HEK293T (cell line): ENCODE data around the gene ANKRD18A.

Experiments used
- CTCF ChIA-PET: fragments of 350-600 bp; formaldehyde crosslinking; extraction: SDS; loops from one replicate; lab custom pipeline; 2021; ENCODE audit warnings: antibody characterized with exemption, inconsistent platforms; lab: Yijun Ruan, JAX
- POLR2A ChIA-PET: fragments of 350-600 bp; formaldehyde crosslinking; extraction: SDS; loops from one replicate; lab custom pipeline; 2020; ENCODE audit warnings: antibody characterized with exemption, inconsistent platforms; lab: Yijun Ruan, JAX
- DNase-seq: peaks from one replicate; pipeline ENCODE4 v3.0.0; 2012; ENCODE audit warnings: mixed read lengths; ENCODE audit errors: extremely low spot score
- ARNT ChIP-seq: fragments of 450-650 bp; IDR thresholded peaks from 2 replicates; pipeline ENCODE4 v1.6.1; 2017; ENCODE audit warnings: mild to moderate bottlenecking
- BHLHE40 ChIP-seq: fragments of 450-650 bp; IDR thresholded peaks from 2 replicates; pipeline ENCODE4 v1.6.1; 2016; ENCODE audit warnings: mild to moderate bottlenecking, moderate library complexity, borderline replicate concordance
- CTBP1 ChIP-seq: fragments of 450-650 bp; IDR thresholded peaks from 2 replicates; pipeline ENCODE4 v1.6.1; 2016; ENCODE audit warnings: borderline replicate concordance
- ELF4 ChIP-seq: fragments of 450-650 bp; IDR thresholded peaks from 2 replicates; pipeline ENCODE4 v1.6.1; 2017; ENCODE audit warnings: antibody characterized with exemption
- FOXA1 ChIP-seq: fragments of 450-650 bp; IDR thresholded peaks from 2 replicates; pipeline ENCODE4 v1.6.1; 2016; ENCODE audit warnings: mild to moderate bottlenecking
- FOXK2 ChIP-seq: fragments of 450-650 bp; IDR thresholded peaks from 2 replicates; pipeline ENCODE4 v1.6.1; 2016; ENCODE audit warnings: mild to moderate bottlenecking
- FOXM1 ChIP-seq: fragments of 450-650 bp; IDR thresholded peaks from 2 replicates; pipeline ENCODE4 v1.6.1; 2017; ENCODE audit warnings: mild to moderate bottlenecking, borderline replicate concordance
- HDGF ChIP-seq: fragments of 450-650 bp; IDR thresholded peaks from 2 replicates; pipeline ENCODE4 v1.6.1; 2017; ENCODE audit warnings: antibody characterized with exemption, borderline replicate concordance
- L3MBTL2 ChIP-seq: fragments of 450-650 bp; conservative IDR thresholded peaks from 2 replicates; pipeline ENCODE4 v1.6.1; 2016; ENCODE audit warnings: mild to moderate bottlenecking
- LEF1 ChIP-seq: fragments of 450-650 bp; IDR thresholded peaks from 2 replicates; pipeline ENCODE4 v1.6.1; 2017; ENCODE audit warnings: mild to moderate bottlenecking, borderline replicate concordance
- NFRKB ChIP-seq: fragments of 450-650 bp; IDR thresholded peaks from 2 replicates; pipeline ENCODE4 v1.6.1; 2016; ENCODE audit warnings: mild to moderate bottlenecking, moderate library complexity
- SP1 ChIP-seq: fragments of 450-650 bp; IDR thresholded peaks from 2 replicates; pipeline ENCODE4 v1.6.1; 2017
- SUZ12 ChIP-seq: fragments of 450-650 bp; IDR thresholded peaks from 2 replicates; pipeline ENCODE4 v1.6.1; 2016; ENCODE audit warnings: mild to moderate bottlenecking
- TARDBP ChIP-seq: fragments of 450-650 bp; IDR thresholded peaks from 2 replicates; pipeline ENCODE4 v1.6.1; 2016
- ZNF384 ChIP-seq: fragments of 450-650 bp; IDR thresholded peaks from 2 replicates; pipeline ENCODE4 v1.6.1; 2016
- TF ChIP-seq, protein P1 (sequence below): fragments of 450-650 bp; IDR thresholded peaks from 2 replicates; pipeline ENCODE4 v1.6.1; 2016

Gene ANKRD18A

DNA sequence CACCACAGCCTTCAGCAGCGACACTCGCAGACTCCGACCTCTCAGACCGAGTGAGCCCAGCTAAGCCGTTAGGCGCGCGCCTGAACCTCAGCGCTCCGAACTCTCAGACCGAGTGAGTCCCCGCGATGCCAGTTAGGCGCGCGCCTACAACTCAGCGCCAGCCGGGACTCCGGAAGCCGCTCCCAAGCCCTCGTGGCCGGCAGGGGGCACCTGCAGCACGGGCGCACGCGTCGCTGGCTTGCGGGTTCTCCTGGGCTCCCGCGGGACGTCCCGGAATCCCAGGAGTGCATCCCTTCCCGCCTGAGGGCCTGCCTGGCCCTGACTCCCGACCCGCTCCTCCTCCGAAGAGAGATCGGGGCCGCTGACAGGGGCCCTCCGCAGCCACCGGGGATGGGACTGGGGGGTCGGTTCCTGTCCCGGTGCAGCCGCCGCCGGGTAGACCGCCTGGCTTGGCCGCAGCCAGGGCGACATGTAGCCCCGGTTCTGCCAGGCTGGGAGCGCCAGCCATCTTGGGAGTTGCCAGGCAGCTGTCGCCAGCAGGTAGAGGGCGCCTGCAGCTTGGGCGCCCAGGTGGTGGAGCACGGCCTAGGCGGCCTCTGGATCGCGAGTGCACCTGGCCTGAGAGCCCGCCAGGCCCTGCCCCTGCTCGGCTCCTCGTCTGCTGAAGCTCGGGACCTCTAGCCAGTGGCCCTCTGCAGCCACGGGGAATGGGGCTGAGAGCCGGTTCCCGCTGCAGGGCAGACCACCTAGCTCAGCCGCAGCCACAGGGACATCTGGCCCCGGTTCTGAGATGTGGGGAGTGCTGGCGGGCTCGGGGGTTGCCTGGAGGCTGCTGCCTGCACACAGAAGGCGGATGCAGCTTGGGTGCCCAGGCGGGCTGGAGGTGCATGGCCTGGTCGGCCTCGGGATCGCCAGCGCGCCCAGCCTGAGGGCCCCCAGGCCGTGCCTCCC, at the start of gene ANKRD18A:
Gene ANKRD18A (minus strand): TSS at position 114 of the 951 bp plus-strand sequence. CDS start 311 bp downstream, outside the sequence.
- ChIA-PET POLR2A (no interaction called here), CTCF (interaction anchor here (0.5 to 0.9 kb wide), 2 partner anchors 22 to 192 kb away, joined by 3 to 4 read pairs; no protein-coding TSS in a partner anchor)
- peak; percentile 83 for DNase-seq
- TF ChIP-seq ELF4, result peak; percentile 72
- no peak for TF ChIP-seq SP1
- TF ChIP-seq CTBP1, result peak; percentile 78
- peak; percentile 94 for TF ChIP-seq L3MBTL2
- no peak for TF ChIP-seq NFRKB
- TF ChIP-seq, protein P1, sequence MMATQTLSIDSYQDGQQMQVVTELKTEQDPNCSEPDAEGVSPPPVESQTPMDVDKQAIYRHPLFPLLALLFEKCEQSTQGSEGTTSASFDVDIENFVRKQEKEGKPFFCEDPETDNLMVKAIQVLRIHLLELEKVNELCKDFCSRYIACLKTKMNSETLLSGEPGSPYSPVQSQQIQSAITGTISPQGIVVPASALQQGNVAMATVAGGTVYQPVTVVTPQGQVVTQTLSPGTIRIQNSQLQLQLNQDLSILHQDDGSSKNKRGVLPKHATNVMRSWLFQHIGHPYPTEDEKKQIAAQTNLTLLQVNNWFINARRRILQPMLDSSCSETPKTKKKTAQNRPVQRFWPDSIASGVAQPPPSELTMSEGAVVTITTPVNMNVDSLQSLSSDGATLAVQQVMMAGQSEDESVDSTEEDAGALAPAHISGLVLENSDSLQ, result no peak

DNA sequence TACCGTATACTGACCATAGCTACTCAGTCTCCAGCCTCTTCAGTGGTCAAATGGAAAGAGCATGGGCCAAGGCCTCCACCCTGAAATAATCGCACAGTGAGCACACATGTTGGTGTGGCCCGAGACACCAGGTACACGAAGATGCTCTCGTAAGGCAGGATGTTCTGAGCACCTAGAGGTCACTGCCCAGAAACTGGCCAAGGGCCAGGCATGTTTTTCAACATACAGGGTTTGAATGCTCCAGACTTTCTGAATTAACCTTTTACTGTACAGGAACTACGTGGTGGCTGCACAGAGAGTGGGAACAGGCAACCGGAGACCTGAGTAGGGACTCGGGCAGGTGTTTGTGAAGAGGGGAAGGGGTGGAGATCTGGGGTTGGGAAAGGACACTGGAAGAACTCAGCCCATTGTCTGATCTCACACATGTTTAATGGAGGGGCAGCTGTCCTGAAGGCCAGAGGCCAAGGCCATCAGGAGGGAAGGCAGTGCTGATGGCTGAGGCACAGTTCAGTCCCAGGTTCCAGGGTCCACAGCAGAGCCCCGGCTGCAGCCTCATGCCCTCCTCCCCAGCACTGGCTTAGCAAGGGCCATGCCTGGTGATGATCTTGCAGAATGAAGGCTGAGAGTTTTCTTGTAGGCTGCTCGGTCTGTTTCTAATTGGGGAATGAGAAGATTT, 48.5 kb upstream of the ANKRD18A start:
- TF ChIP-seq FOXA1, result no peak
- no peak for TF ChIP-seq ELF4
- no peak for TF ChIP-seq HDGF
- TF ChIP-seq, protein P1, result no peak
- no peak for TF ChIP-seq ZNF384
- TF ChIP-seq CTBP1, result no peak
- TF ChIP-seq SP1, result no peak
- TF ChIP-seq LEF1, result no peak
- no peak for TF ChIP-seq ARNT
- no peak for TF ChIP-seq L3MBTL2
- TF ChIP-seq BHLHE40, result no peak
- no peak for TF ChIP-seq FOXM1
- TF ChIP-seq FOXK2, result no peak
- no peak for TF ChIP-seq SUZ12
- no peak for TF ChIP-seq TARDBP
- no peak for TF ChIP-seq NFRKB
- POLR2A ChIA-PET, result no interaction called here
- CTCF ChIA-PET, result no interaction called here

DNA sequence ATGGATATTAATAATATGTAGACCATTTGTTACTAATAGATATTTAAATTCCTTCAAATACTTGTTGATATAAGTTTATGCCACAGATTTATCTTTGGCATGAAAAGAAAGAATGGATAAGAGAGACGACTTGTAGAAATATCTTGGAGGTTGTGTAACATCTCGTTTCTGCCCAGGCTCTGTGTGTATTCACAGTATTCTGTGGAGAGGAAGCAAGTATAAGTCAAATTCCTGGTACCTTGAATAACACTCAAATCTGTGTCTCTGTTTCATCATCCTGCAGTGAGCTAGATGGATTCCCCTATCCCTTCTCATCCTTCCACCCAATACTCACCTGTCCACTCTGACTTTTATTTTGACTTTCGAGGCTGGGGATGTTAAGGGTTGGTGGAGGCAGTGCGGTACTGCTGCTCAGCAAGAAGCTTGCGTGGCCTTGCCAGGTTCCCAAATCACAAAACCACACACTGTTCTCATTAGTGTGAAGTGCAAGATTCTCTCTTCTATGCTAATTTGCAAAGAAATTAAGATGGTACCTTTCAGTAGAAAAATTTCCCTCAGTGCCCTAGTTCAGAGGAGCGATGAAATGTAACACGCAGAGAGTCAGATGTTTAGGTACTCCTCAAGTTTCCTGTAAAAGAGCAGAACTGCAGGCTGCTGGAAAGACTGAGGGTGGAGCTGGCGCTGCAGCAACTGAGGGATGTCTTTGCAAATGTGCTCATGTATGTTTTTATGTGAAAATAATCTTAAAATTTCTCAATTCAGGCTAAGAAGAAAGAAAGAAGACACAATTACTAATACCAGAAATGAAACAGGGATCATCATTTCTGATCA, 42.6 kb upstream of the ANKRD18A start:
- no peak for DNase-seq
- TF ChIP-seq FOXM1, result no peak
- TF ChIP-seq NFRKB, result no peak
- ChIA-PET CTCF (interaction anchor here (0.5 kb wide), 1 partner anchor 9 kb away, joined by 3 read pairs; no protein-coding TSS in a partner anchor), POLR2A (no interaction called here)

More for the DNA sequence above, 48.5 kb upstream of the ANKRD18A start:
- no peak for DNase-seq

DNA sequence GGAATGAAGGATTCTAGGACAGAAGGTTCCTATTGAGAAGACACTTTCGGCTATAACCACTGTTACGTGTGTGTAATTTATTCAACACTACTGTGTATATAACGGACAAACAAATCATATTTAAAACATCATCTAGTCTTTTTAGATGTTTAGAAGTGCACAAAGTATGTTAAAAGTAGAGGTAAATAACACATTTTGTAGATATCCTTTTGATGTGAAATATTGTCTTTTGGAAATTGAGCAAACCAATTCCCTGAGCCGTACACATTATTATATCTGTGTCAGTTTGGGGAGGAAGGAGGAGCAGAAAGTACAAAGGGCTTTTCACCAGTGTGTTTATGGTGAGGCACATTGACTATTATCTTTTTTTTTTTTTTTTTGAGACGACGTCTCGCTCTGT, 39.1 kb upstream of the ANKRD18A start:
- ChIA-PET POLR2A (no interaction called here), CTCF (no interaction called here)
- TF ChIP-seq LEF1, result no peak
- no peak for TF ChIP-seq CTBP1
- no peak for TF ChIP-seq HDGF
- TF ChIP-seq FOXA1, result no peak
- TF ChIP-seq SUZ12, result no peak
- no peak for TF ChIP-seq FOXM1
- no peak for TF ChIP-seq SP1
- no peak for TF ChIP-seq L3MBTL2
- no peak for TF ChIP-seq ARNT
- TF ChIP-seq TARDBP, result no peak
- no peak for TF ChIP-seq ELF4
- no peak for TF ChIP-seq ZNF384
- TF ChIP-seq NFRKB, result no peak
- TF ChIP-seq, protein P1, result no peak
- DNase-seq, result no peak

DNA sequence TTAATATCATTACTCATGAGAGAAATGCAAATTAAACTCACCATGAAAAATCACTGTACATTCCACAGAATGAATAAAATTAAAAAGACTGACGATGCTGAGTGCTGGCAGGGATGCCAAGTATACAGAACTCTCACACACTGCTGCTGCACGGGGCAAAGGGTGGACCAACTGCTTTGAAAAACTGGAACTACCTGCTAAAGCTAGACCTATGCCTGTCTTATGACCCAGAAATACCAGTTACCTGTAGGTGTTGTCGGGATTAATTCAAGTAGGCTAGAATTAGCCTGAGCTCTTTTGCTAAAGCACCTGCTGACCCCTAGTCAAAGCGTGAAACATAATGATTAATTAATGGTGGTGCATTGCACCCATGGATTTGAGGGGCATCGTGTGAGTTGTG, 36.5 kb upstream of the ANKRD18A start:
- ChIA-PET CTCF (no interaction called here), POLR2A (no interaction called here)
- TF ChIP-seq SUZ12 (no peak), HDGF (no peak)
- DNase-seq, result no peak

DNA sequence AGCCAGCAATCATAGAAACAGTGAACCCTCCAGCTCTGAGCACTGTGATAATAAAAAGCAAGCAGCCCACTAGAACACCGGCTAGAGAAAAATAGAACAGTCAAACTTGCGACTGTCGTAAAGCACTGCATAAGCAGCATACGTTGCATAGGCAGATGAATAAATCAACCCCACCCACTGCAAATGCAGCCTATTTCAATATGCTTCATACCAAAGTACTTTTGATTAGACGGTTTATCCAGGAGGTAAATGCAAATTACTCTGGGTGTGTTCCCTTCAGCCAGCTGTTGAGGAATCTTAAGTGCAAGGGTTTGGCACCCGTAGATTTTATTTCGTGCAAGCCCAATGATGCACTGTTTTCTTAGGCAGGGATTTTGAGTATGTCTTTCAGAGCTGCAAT, 32.1 kb upstream of the ANKRD18A start:
- no peak for DNase-seq
- ChIA-PET CTCF (no interaction called here), POLR2A (no interaction called here)
- TF ChIP-seq ZNF384, result no peak
- TF ChIP-seq, protein P1, result no peak
- no peak for TF ChIP-seq HDGF
- TF ChIP-seq NFRKB, result no peak
- TF ChIP-seq CTBP1, result no peak
- no peak for TF ChIP-seq SP1
- no peak for TF ChIP-seq ELF4
- TF ChIP-seq ARNT, result no peak
- TF ChIP-seq SUZ12, result no peak
- no peak for TF ChIP-seq LEF1
- TF ChIP-seq FOXK2, result no peak
- no peak for TF ChIP-seq FOXA1
